SK-N-SH (cell line): Measurements from ENCODE around the gene CAMKMT. TPM values are rescaled to one million over a fixed set of nuclear protein-coding genes. Genes with fewer than 3 reads are reported as not detected.

Experiments used
- CTCF ChIA-PET: fragments of 300-600, 350-600 bp; formaldehyde crosslinking; extraction: SDS; loops from one replicate; lab custom pipeline; 2021; lab: Yijun Ruan, JAX
- POLR2A ChIA-PET: fragments of 350-600 bp; sonication (Branson Sonifier 250); formaldehyde crosslinking; extraction: SDS; loops from one replicate; lab custom pipeline; 2020; ENCODE audit warnings: antibody characterized with exemption, inconsistent platforms; lab: Yijun Ruan, JAX
- DNase-seq: peaks from one replicate; pipeline ENCODE4 v3.0.0; 2012
- H2AFZ ChIP-seq: fragments of 200-600 bp; sonication (generic); 2 replicates; pipeline ENCODE4 v1.8.1; 2016; ENCODE audit warnings: antibody characterized with exemption, mild to moderate bottlenecking, low read depth
- H3F3A ChIP-seq: fragments of 200-600 bp; sonication (generic); replicated peaks from 2 replicates; pipeline ENCODE3; 2016; ENCODE audit warnings: antibody characterized with exemption, mild to moderate bottlenecking; ENCODE audit not compliant: insufficient read depth
- H3K27ac ChIP-seq, 2 experiments: fragments of 200-500 bp in 1 of 2; fragments of 200-600 bp in 1 of 2; sonication (Bioruptor generic) in 1 of 2; sonication (generic), shearing (Covaris generic) in 1 of 2; 2 replicates each; pipeline versions ENCODE4 v1.5.1 to v1.6.1; 2014 to 2016; ENCODE audit warnings: low read depth in 2 of 2, inconsistent platforms in 1 of 2, low read length in 1 of 2, mild to moderate bottlenecking in 1 of 2, mixed read lengths in 1 of 2
- H3K27me3 ChIP-seq: fragments of 200-600 bp; sonication (generic), shearing (Covaris generic); 2 replicates; pipeline ENCODE4 v1.6.1; 2016; ENCODE audit warnings: mixed run types; ENCODE audit not compliant: insufficient read depth
- H3K36me3 ChIP-seq, 2 experiments: fragments of 200-500 bp in 1 of 2; fragments of 200-600 bp in 1 of 2; sonication (Bioruptor generic) in 1 of 2; sonication (generic) in 1 of 2; replicated peaks in 1 of 2; 2 replicates each; pipeline versions ENCODE3 to v1.5.1; 2014 to 2016; ENCODE audit warnings: low read length in 1 of 2, mild to moderate bottlenecking in 1 of 2; ENCODE audit not compliant: insufficient read depth in 2 of 2, control insufficient read depth in 1 of 2
- H3K4me1 ChIP-seq, 2 experiments: fragments of 200-500 bp in 1 of 2; fragments of 200-600 bp in 1 of 2; sonication (Bioruptor generic) in 1 of 2; sonication (generic), shearing (Covaris generic) in 1 of 2; 2 replicates each; pipeline versions ENCODE4 v1.5.1 to v1.6.1; 2014 to 2016; ENCODE audit warnings: low read depth in 1 of 2, low read length in 1 of 2, mixed run types in 1 of 2; ENCODE audit not compliant: insufficient read depth in 2 of 2, control insufficient read depth in 1 of 2
- H3K4me2 ChIP-seq: fragments of 200-600 bp; sonication (generic), shearing (Covaris generic); 2 replicates; pipeline ENCODE4 v1.6.1; 2017; ENCODE audit warnings: mixed run types
- H3K4me3 ChIP-seq, 2 experiments: fragments of 200-500 bp in 1 of 2; fragments of 200-600 bp in 1 of 2; sonication (Bioruptor generic) in 1 of 2; sonication (generic), shearing (Covaris generic) in 1 of 2; 2 replicates each; pipeline versions ENCODE4 v1.5.1 to v1.8.1; 2014 to 2016; ENCODE audit warnings: low read depth in 2 of 2, inconsistent platforms in 1 of 2, low read length in 1 of 2, mild to moderate bottlenecking in 1 of 2, mixed read lengths in 1 of 2, moderate library complexity in 1 of 2
- H3K79me2 ChIP-seq: fragments of 200-600 bp; sonication (generic); 2 replicates; pipeline ENCODE4 v1.8.1; 2017; ENCODE audit warnings: mild to moderate bottlenecking; ENCODE audit not compliant: insufficient read depth
- H3K9ac ChIP-seq: fragments of 200-600 bp; sonication (generic); 2 replicates; pipeline ENCODE4 v1.6.1; 2017; ENCODE audit warnings: mixed run types
- H3K9me2 ChIP-seq: fragments of 200-600 bp; sonication (generic); 2 replicates; pipeline ENCODE4 v1.6.1; 2017; ENCODE audit warnings: mixed run types
- H3K9me3 ChIP-seq: fragments of 200-600 bp; sonication (generic); 2 replicates; pipeline ENCODE4 v1.6.1; 2017; ENCODE audit warnings: mixed run types, mild to moderate bottlenecking, moderate library complexity
- H4K20me1 ChIP-seq: fragments of 200-600 bp; sonication (generic); 2 replicates; pipeline ENCODE4 v1.6.1; 2017; ENCODE audit warnings: mild to moderate bottlenecking, mixed run types; ENCODE audit not compliant: insufficient read depth
- CHD2 ChIP-seq: fragments of 150-350 bp; IDR thresholded peaks from 2 replicates; pipeline ENCODE4 v1.6.1; 2018; ENCODE audit warnings: low read length; ENCODE audit not compliant: partially characterized antibody
- CTCF ChIP-seq: fragments of 200-600 bp; sonication (generic); IDR thresholded peaks from 2 replicates; pipeline ENCODE4 v1.6.1; 2017; ENCODE audit warnings: antibody characterized with exemption, mild to moderate bottlenecking, moderate library complexity
- EP300 ChIP-seq, 2 experiments: IDR thresholded peaks; 2 replicates each; pipeline versions ENCODE4 v1.4.0 to v1.6.1; 2012; ENCODE audit warnings: borderline replicate concordance in 1 of 2, low read depth in 1 of 2, low read length in 1 of 2
- FOSL2 ChIP-seq: IDR thresholded peaks from 2 replicates; pipeline ENCODE4 v1.4.0; 2012; ENCODE audit warnings: low read depth, mild to moderate bottlenecking, moderate library complexity, borderline replicate concordance
- GATA2 ChIP-seq: sonication (generic); formaldehyde crosslinking; IDR thresholded peaks from 2 replicates; pipeline ENCODE4 v1.5.0; 2020; ENCODE audit warnings: mild to moderate bottlenecking, missing genetic modification reagents
- IRF3 ChIP-seq: fragments of 150-350 bp; IDR thresholded peaks from 2 replicates; pipeline ENCODE4 v1.6.1; 2016; ENCODE audit warnings: mild to moderate bottlenecking, low read depth, low read length
- MAX ChIP-seq: IDR thresholded peaks from 2 replicates; pipeline ENCODE4 v1.4.0; 2012; ENCODE audit warnings: low read depth
- NFIC ChIP-seq: IDR thresholded peaks from 2 replicates; pipeline ENCODE4 v1.4.0; 2012; ENCODE audit warnings: borderline replicate concordance
- NRF1 ChIP-seq: IDR thresholded peaks from 2 replicates; pipeline ENCODE4 v1.6.1; 2012; ENCODE audit warnings: low read depth, mild to moderate bottlenecking, low read length
- SIN3A ChIP-seq: IDR thresholded peaks from 2 replicates; pipeline ENCODE4 v1.6.1; 2012; ENCODE audit warnings: low read depth, mild to moderate bottlenecking, low read length, moderate library complexity, borderline replicate concordance
- TCF12 ChIP-seq: IDR thresholded peaks from 2 replicates; pipeline ENCODE4 v1.4.0; 2012
- USF1 ChIP-seq: IDR thresholded peaks from 2 replicates; pipeline ENCODE4 v1.4.0; 2012; ENCODE audit warnings: low read depth, borderline replicate concordance
- USF2 ChIP-seq: fragments of 150-350 bp; IDR thresholded peaks from 2 replicates; pipeline ENCODE4 v1.6.1; 2017; ENCODE audit warnings: antibody characterized with exemption, low read length, low read depth, borderline replicate concordance
- WGBS: methylation state at CpG from one replicate; pipeline ENCODE4 v1.1.6; 2017; ENCODE audit warnings: low lambda C conversion rate; 5-methylcytosine and 5-hydroxymethylcytosine counted together
- polyA plus RNA-seq, 3 experiments: library from polyadenylated mRNA; depleted of rRNA; stranded (reverse); fragments of >200 nt; gene quantifications; 2 replicates each; pipeline ENCODE4 v1.2.3, GENCODE V29; 2012

The CAMKMT gene
- polyA plus RNA-seq, 1 of the 3 experiments (the other 2 are of a cell fraction): 5.9 TPM

GRCh38 chr2:44753552-44754285, 392.0 kb downstream of the CAMKMT start:
- ChIA-PET CTCF (interaction anchor here (1.1 to 1.6 kb wide), 2 partner anchors 10 to 274 kb away, joined by 3 to 8 read pairs; no protein-coding TSS in a partner anchor), POLR2A (no interaction called here)
- Histone ChIP-seq H3K4me2 (no peak overlapping the region), H3K36me3 (no peaks in the 10 kb centered on the region), H2AFZ (no peak overlapping the region), H4K20me1 (no peaks in the 10 kb centered on the region), H3K4me3 (no peak overlapping the region), H3K27me3 (no peaks in the 10 kb centered on the region), H3F3A (no peaks in the 10 kb centered on the region), H3K9me2 (no peaks in the 10 kb centered on the region)
- DNase-seq: peak; percentile 58
- TF ChIP-seq USF1 (peak; percentile 32; the same call in 1 of the 2 replicates), USF2 (peak; percentile 38; the same call in 1 of the 2 replicates), GATA2 (CRISPR knock-in tag) (0 out of 2 replicates have a peak, but pooled peaks have one; percentile 19), CTCF (no peak), EP300 (IDR thresholded peaks at IDR 0.05; ENCODE audit: borderline replicate concordance in 1 of 2, low read depth in 1 of 2, low read length in 1 of 2) (peak in 1 of 2 experiments; percentile 62; a peak in 1 of 4 replicates)
- TF ChIP-seq, all 33 proteins: peak for 4
- 52% methylated on average over 3 of the region's 3 CpGs for WGBS
- no peaks in the 10 kb centered on the region for H3K79me2 ChIP-seq
- peak overlapping the region in 1 of 2 experiments; percentile 84; a peak in 2 of 4 replicates for H3K27ac ChIP-seq
- H3K9ac ChIP-seq: no peak overlapping the region
- peaks cover 0 to 11% of the 10 kb centered on the region in 2 experiments; a peak in 2 of 4 replicates for H3K4me1 ChIP-seq
- H3K9me3 ChIP-seq: no peaks in the 10 kb centered on the region

GRCh38 chr2:44758591-44758990, 396.8 kb downstream of the CAMKMT start:
- Histone ChIP-seq H4K20me1 (no peaks in the 10 kb centered on the region), H3K27me3 (no peaks in the 10 kb centered on the region), H3K9ac (no peak overlapping the region), H3F3A (no peaks in the 10 kb centered on the region)
- 85% methylated on average over 4 of the region's 4 CpGs for whole genome bisulfite sequencing
- TF ChIP-seq NRF1 (no peak), MAX (no peak), IRF3 (no peak), CHD2 (no peak), TCF12 (no peak), NFIC (no peak), USF1 (no peak), SIN3A (no peak), CTCF (no peak), FOSL2 (no peak)
- TF ChIP-seq, all 33 proteins: peak for 0
- no peaks in the 10 kb centered on the region for H3K9me3 ChIP-seq
- H3K4me1 ChIP-seq: peaks cover 0 to 3% of the 10 kb centered on the region in 2 experiments; a peak in 2 of 4 replicates
- no peak overlapping the region for H3K4me2 ChIP-seq
- DNase-seq: no peak
- ChIA-PET POLR2A (no interaction called here), CTCF (interaction anchor here (0.7 to 2.6 kb wide), 4 partner anchors 13 to 279 kb away, joined by 3 to 9 read pairs (median 4); no protein-coding TSS in a partner anchor)
- no peak overlapping the region for H3K4me3 ChIP-seq
- H3K9me2 ChIP-seq: no peaks in the 10 kb centered on the region
- H3K27ac ChIP-seq: no peak overlapping the region
- no peak overlapping the region for H2AFZ ChIP-seq
- no peaks in the 10 kb centered on the region for H3K79me2 ChIP-seq
- H3K36me3 ChIP-seq: no peaks in the 10 kb centered on the region
